ENCODE data around the gene HOXC10. TPM values are rescaled to one million over a fixed set of nuclear protein-coding genes. Genes with fewer than 3 reads are reported as not detected.

Gene HOXC10
- total RNA-seq, 2 experiments from 2014 or later = not detected

DNA sequence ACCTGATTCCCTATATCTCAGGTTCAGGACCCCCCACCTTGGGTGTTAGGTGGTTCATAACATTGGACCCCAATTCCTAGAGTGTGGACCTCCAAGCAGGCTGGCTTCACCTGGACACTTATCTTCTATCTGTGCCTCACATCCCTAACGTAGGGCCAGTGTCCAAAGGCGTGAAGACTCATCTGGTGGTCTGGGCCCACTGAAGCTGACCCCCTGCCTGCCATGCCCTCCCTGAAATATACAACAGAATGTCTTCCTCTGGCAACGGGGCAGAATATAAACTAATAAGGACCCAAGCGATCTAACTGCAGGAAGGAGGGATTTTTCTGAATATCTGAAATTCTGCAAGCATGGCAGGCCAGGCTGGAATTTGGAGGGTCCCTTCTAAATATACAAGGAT lies 40.7 kb upstream of the HOXC10 start:
- POLR2A ChIA-PET = no interaction called here
- DNase-seq = no peak
- Mint-ChIP-seq H3K36me3 (ENCODE audit: low read depth) (peaks cover 2% of the 10 kb centered on the region), H3K4me3 (no peak overlapping the region), H3K4me1 (no peaks in the 10 kb centered on the region), H3K9me3 (no peaks in the 10 kb centered on the region), H3K27ac (no peak overlapping the region), H3K27me3 (peaks cover 95% of the 10 kb centered on the region)
- CTCF ChIA-PET = interaction anchor here (1.0 kb wide), 1 partner anchor 88 kb away, joined by 4 read pairs; no protein-coding TSS in a partner anchor

GRCh38 chr12:53944907-53945847 lies 39.8 kb upstream of the HOXC10 start:
- POLR2A ChIA-PET = no interaction called here
- peaks cover 2% of the 10 kb centered on the region for H3K36me3 Mint-ChIP-seq (ENCODE audit: low read depth)
- H3K27me3 Mint-ChIP-seq = peaks cover 96% of the 10 kb centered on the region
- no peak for DNase-seq
- H3K9me3 Mint-ChIP-seq = no peaks in the 10 kb centered on the region
- no peak overlapping the region for H3K27ac Mint-ChIP-seq
- H3K4me3 Mint-ChIP-seq = no peak overlapping the region
- CTCF ChIA-PET = interaction anchor here (0.7 to 1.5 kb wide), 5 partner anchors 18 to 87 kb away, joined by 3 to 4 read pairs (median 3); no protein-coding TSS in a partner anchor
- no peaks in the 10 kb centered on the region for H3K4me1 Mint-ChIP-seq

DNA sequence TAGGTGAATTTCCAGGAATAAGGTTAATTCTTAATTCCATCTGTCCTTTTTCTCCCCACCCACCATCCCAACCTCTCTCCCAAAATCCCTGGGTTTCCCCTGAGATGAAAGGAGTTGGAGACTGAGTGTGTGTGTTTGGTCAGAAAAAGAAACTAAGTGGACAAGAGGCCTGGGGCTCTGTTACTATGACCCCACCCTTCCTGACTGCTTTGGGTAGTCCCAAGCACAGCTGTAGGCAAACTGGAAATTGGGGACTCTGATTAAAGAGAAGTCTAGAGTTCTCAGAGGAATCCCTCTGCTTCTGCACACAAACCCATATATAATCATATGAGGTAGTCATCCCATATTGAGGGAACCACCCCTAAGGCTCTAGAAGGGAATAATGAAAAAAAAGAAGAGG lies 37.2 kb upstream of the HOXC10 start:
- DNase-seq = no peak
- Mint-ChIP-seq H3K4me1 (no peaks in the 10 kb centered on the region), H3K4me3 (no peak overlapping the region), H3K27ac (no peak overlapping the region), H3K36me3 (ENCODE audit: low read depth) (peaks cover 2% of the 10 kb centered on the region), H3K27me3 (peaks cover 96% of the 10 kb centered on the region), H3K9me3 (no peaks in the 10 kb centered on the region)
- ChIA-PET CTCF (interaction anchor here (0.6 kb wide), 1 partner anchor 260 kb away, joined by 4 read pairs; no protein-coding TSS in a partner anchor), POLR2A (no interaction called here)

- Mint-ChIP-seq H3K4me3 (no peak overlapping the region), H3K9me3 (no peaks in the 10 kb centered on the region), H3K4me1 (peaks cover 1% of the 10 kb centered on the region), H3K27ac (no peak overlapping the region), H3K36me3 (ENCODE audit: low read depth) (peaks cover 5% of the 10 kb centered on the region), H3K27me3 (peaks cover 97% of the 10 kb centered on the region)
- CTCF ChIA-PET = no interaction called here
- POLR2A ChIA-PET = no interaction called here
- DNase-seq = no peak
Measured at GRCh38 chr12:53948650-53949593, 36.0 kb upstream of the HOXC10 start.

DNA sequence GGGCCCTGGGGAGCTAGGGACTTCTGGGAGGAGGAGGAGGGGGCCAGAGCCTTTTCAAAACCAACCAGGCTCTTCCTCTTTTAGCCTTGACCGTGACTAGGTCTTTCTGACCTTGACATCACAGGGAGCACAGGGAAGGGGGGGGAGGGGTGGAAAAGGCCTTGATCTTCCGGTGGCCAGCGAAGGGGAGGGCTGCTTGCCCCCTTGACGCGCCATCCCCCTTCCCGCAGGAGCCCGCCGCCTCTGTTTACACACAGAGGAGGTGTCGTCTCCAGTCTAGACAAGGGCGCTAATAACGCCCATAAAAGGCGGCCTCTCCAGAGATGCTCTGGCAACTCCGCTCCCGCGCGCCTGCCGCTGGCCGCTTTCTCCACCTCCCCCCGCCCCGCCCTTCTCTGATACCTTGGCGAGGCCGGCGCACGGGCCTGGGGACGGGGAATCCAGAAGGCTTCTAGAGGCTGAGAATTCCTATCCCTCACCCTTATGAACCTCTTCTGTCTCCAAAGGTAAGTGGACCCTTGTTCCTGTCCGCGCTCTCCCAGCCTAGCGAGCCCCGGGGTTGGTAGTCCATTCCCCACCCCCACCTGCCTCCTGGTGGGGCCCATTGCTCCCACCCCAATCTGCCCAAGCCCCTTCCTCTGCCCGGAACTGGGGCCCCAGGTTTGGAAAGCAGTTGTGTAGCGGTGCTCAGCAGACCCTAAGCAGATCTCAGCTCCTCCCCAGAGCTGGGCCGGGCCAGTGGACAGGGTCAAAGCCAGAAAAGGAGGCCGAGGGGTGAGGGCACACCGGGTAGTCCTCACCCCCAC lies 35.1 kb upstream of the HOXC10 start:
- Mint-ChIP-seq H3K27ac (no peak overlapping the region), H3K27me3 (peaks cover 97% of the 10 kb centered on the region), H3K4me1 (peaks cover 1% of the 10 kb centered on the region), H3K36me3 (ENCODE audit: low read depth) (peaks cover 5% of the 10 kb centered on the region), H3K9me3 (no peaks in the 10 kb centered on the region), H3K4me3 (no peak overlapping the region)
- CTCF ChIA-PET = interaction anchor here (0.6 to 1.2 kb wide), 2 partner anchors 17 to 34 kb away, joined by 3 read pairs; no protein-coding TSS in a partner anchor
- no peak for DNase-seq
- POLR2A ChIA-PET = no interaction called here

GRCh38 chr12:53950437-53950773 lies 34.5 kb upstream of the HOXC10 start:
- Mint-ChIP-seq H3K4me1 (peaks cover 1% of the 10 kb centered on the region), H3K36me3 (ENCODE audit: low read depth) (peaks cover 5% of the 10 kb centered on the region), H3K27me3 (peaks cover 94% of the 10 kb centered on the region), H3K27ac (peak overlapping the region; percentile 9), H3K4me3 (no peak overlapping the region), H3K9me3 (no peaks in the 10 kb centered on the region)
- ChIA-PET CTCF (interaction anchor here (0.6 to 1.2 kb wide), 2 partner anchors 16 to 35 kb away, joined by 3 read pairs; no protein-coding TSS in a partner anchor), POLR2A (no interaction called here)
- DNase-seq = no peak

DNA sequence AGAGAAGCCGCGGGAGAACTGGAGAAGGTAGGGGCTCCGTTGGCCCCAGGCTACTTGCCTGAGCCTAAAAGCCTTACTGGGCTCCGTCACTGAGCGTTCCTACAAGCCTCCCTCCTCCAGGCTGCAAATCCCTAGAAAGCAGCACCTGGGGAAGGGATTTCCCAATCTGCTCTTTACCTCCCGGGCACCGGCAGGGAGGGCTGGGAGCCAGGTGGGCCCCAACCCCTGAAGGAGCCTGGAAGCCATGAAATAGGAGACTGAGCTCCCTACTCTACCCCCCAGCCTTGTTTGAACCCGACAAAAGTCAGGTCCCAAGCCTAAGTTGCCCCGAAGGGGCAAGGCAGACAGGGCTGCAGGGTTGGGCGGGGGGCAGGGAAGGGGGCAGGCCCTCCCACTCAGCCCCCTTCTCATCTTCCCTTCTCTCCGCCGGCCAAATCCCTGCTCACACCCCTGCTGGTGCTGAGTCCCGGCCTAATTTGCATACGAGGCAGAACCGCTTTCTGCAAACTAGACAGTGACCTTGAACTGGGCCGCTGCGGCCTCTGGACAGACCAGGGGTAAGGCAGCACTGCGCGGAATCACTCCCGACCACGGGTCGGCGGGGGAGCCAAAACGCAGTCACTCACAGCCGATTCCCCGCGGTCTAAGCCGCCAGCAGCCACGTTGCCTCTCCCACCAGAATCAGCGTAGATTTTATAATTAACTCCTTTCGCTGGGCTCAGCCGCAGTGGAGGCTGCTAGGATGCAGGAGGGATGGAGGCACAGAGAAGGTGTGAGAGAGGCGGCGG lies 34.0 kb upstream of the HOXC10 start:
- POLR2A ChIA-PET = no interaction called here
- Mint-ChIP-seq H3K4me3 (peak overlapping the region; percentile 41), H3K27ac (peak overlapping the region; percentile 46), H3K9me3 (no peaks in the 10 kb centered on the region), H3K27me3 (peaks cover 94% of the 10 kb centered on the region), H3K4me1 (peaks cover 4% of the 10 kb centered on the region), H3K36me3 (ENCODE audit: low read depth) (peaks cover 3% of the 10 kb centered on the region)
- no peak for DNase-seq
- CTCF ChIA-PET = interaction anchor here (1.2 kb wide), 1 partner anchor 15 kb away, joined by 3 read pairs; no protein-coding TSS in a partner anchor

GRCh38 chr12:53951577-53952334 lies 33.2 kb upstream of the HOXC10 start:
- Mint-ChIP-seq H3K4me3 (peak overlapping the region; percentile 41), H3K36me3 (ENCODE audit: low read depth) (peaks cover 3% of the 10 kb centered on the region), H3K9me3 (no peaks in the 10 kb centered on the region), H3K27me3 (peaks cover 94% of the 10 kb centered on the region), H3K4me1 (peaks cover 7% of the 10 kb centered on the region), H3K27ac (peak overlapping the region; percentile 46)
- no peak for DNase-seq
- CTCF ChIA-PET = interaction anchor here (0.9 to 3.2 kb wide), 3 partner anchors 39 to 242 kb away, joined by 3 to 10 read pairs (median 3); partner anchors contain the start of gene HOXC5
- POLR2A ChIA-PET = no interaction called here

DNA sequence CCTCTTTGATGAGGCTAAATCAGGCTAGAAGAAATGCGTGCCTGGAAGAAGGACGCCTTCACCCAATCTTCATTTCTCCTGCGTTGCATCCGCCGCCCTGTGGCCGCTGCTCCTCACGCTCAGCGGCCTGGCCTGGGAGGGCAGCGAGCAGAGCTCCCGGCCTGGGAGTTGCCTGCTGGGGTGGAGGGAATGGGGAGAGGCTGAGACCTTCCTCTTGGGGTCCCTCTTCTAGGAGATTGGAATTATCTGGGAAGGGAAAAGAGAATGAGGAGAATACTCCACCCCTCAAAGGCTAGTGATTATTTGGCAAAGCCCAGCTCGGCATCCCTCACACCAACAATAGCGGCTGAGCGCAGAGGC lies 32.6 kb upstream of the HOXC10 start:
- no peaks in the 10 kb centered on the region for H3K9me3 Mint-ChIP-seq
- DNase-seq = no peak
- ChIA-PET POLR2A (no interaction called here), CTCF (interaction anchor here (0.9 to 3.2 kb wide), 4 partner anchors 12 to 242 kb away, joined by 3 to 10 read pairs (median 4); partner anchors contain the start of gene HOXC5)
- H3K4me3 Mint-ChIP-seq = no peak overlapping the region
- H3K27ac Mint-ChIP-seq = peak overlapping the region; percentile 33
- H3K27me3 Mint-ChIP-seq = peaks cover 95% of the 10 kb centered on the region
- peaks cover 7% of the 10 kb centered on the region for H3K4me1 Mint-ChIP-seq
- peaks cover 3% of the 10 kb centered on the region for H3K36me3 Mint-ChIP-seq (ENCODE audit: low read depth)

DNA sequence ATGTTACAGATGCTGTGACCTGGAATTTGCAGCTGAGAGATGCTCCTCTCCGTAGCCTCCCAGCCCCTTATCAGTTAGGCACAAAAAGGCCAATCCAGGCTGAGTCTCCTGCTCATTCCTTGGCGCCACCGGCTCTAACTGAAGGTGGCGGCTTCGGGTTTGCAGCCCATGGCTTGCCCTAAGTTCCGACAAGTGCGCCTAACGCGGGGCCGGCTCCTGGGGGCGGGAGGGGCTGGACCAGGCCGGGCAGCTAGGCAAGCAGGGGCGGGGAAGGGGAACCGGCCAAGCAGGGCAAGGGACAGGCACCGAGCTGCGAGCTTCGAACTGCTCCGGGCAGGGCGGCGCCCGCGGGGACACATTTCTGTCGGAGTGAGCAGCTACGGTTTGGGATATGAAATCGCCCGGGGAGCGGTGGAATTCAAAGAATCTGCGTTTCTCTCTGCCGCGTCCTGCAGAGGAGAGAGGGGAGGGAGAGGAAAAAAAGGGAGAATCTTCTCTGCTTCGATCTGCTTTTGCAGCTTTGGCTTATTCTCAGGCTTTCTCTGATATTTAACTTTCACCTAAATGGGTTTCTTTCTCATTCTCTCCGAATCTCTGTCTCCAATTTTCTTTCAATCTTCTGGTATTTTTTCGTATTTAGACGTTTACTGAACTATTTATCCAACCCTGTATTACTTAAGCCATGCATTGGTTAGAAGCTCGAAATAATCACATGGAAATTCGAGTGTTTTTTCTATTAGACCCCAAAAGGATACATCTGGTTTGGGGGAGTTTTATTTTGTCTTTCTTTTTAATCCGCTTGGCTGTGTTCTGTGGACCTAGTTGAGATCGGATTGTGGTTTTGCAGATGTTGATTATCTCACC lies 31.8 kb upstream of the HOXC10 start:
- Mint-ChIP-seq H3K4me3 (peak overlapping the region; percentile 53), H3K4me1 (peaks cover 7% of the 10 kb centered on the region)

More for the DNA sequence above, 31.8 kb upstream of the HOXC10 start:
- Mint-ChIP-seq H3K9me3 (no peaks in the 10 kb centered on the region), H3K36me3 (ENCODE audit: low read depth) (peaks cover 3% of the 10 kb centered on the region), H3K27ac (peak overlapping the region; percentile 33), H3K27me3 (peaks cover 95% of the 10 kb centered on the region)
- DNase-seq = no peak
- POLR2A ChIA-PET = no interaction called here
- CTCF ChIA-PET = interaction anchor here (0.9 to 4.5 kb wide), 8 partner anchors 9 to 241 kb away, joined by 3 to 20 read pairs (median 4); partner anchors contain the start of genes HOXC10, HOXC5 and HOXC9

Measured in activated CD4-positive, alpha-beta T cell treated with anti-CD3 and anti-CD28 coated beads, Interleukin-2, amount 10 ng/mL, durations not matched to agents 7 days and 5 days (primary cell).